ENCODE data around the gene CD300LD.
"Not testable (repeated sequence)": the region's sequence is repeated elsewhere in the genome, so short reads cannot be mapped to it uniquely, and the experiment has no call there.

The CD300LD gene

GRCh38 chr17:74606050-74606449, 14.0 kb upstream of the CD300LD start:
- DNase-seq (ENCODE audit: low read depth): no peak

- DNase-seq (ENCODE audit: low read depth): peak; percentile 2
Observed at GRCh38 chr17:74605361-74605760, 13.3 kb upstream of the CD300LD start.

- no peak for DNase-seq (ENCODE audit: low read depth)
Observed at GRCh38 chr17:74604761-74605160, 12.7 kb upstream of the CD300LD start.

- DNase-seq (ENCODE audit: low read depth): no peak
Observed at GRCh38 chr17:74604200-74604599, 12.1 kb upstream of the CD300LD start.

GRCh38 chr17:74603746-74604145, 11.7 kb upstream of the CD300LD start:
- DNase-seq (ENCODE audit: low read depth): no peak

- no peak for DNase-seq (ENCODE audit: low read depth)
Observed at GRCh38 chr17:74603037-74603635, 11.1 kb upstream of the CD300LD start.

GRCh38 chr17:74601944-74602572, 10.0 kb upstream of the CD300LD start:
- DNase-seq (ENCODE audit: low read depth): no peak

- no peak for DNase-seq (ENCODE audit: low read depth)
Observed at GRCh38 chr17:74599448-74599939, 7.4 kb upstream of the CD300LD start.

GRCh38 chr17:74599023-74599399, 6.9 kb upstream of the CD300LD start:
- DNase-seq (ENCODE audit: low read depth): no peak

GRCh38 chr17:74598346-74599022, 6.4 kb upstream of the CD300LD start:
- DNase-seq (ENCODE audit: low read depth): no peak

GRCh38 chr17:74597069-74597790, 5.1 kb upstream of the CD300LD start:
- DNase-seq (ENCODE audit: low read depth): no peak

- DNase-seq (ENCODE audit: low read depth): no peak
Observed at GRCh38 chr17:74595037-74595750, 3.1 kb upstream of the CD300LD start.

GRCh38 chr17:74591503-74591902, 580 bp downstream of the CD300LD start:
- no peak for DNase-seq (ENCODE audit: low read depth)

- DNase-seq (ENCODE audit: low read depth): no peak
Observed at GRCh38 chr17:74585711-74586110, 6.4 kb downstream of the CD300LD start.

- no peak for DNase-seq (ENCODE audit: low read depth)
Observed at GRCh38 chr17:74584292-74585060, 7.6 kb downstream of the CD300LD start.

- DNase-seq (ENCODE audit: low read depth): no peak
Observed at GRCh38 chr17:74582633-74583032, 9.4 kb downstream of the CD300LD start.

GRCh38 chr17:74579900-74580299, 12.2 kb downstream of the CD300LD start:
- no peak for DNase-seq (ENCODE audit: low read depth)

- no peak for DNase-seq (ENCODE audit: low read depth)
Observed at GRCh38 chr17:74578979-74579378, 13.1 kb downstream of the CD300LD start.

GRCh38 chr17:74574489-74575142, 17.5 kb downstream of the CD300LD start:
- DNase-seq (ENCODE audit: low read depth): no peak

GRCh38 chr17:74573635-74574034, 18.4 kb downstream of the CD300LD start:
- not testable (repeated sequence) for DNase-seq (ENCODE audit: low read depth)

- DNase-seq (ENCODE audit: low read depth): no peak
Observed at GRCh38 chr17:74573169-74573568, 18.9 kb downstream of the CD300LD start.
